ENCODE data around the gene AGAP4.
"Not testable (repeated sequence)": the region's sequence is repeated elsewhere in the genome, so short reads cannot be mapped to it uniquely, and the experiment has no call there.

Gene AGAP4

GRCh38 chr10:45790694-45791426 is 56.4 kb downstream of the AGAP4 start:
- FAIRE-seq, result not testable (repeated sequence)

DNA sequence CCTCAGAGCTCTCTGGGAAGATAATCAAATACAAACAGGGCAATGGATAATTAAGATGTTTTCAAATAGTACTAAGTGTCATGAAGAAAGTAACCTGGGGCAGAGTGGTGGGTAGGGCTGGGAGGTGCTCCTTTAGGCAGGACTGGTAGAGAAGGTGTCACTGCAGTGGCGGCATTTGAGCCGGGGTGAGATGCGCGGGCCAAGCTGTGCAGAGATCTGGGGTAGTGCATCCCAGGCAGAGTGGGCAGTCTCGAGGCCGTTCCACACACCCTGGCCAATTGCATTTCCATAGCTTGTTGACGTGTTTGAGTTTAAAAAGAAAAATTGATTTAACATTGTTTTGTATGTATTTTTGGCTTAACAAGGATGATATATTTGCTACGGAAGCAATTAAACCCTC is 57.3 kb downstream of the AGAP4 start:
- FAIRE-seq, result not testable (repeated sequence)

DNA sequence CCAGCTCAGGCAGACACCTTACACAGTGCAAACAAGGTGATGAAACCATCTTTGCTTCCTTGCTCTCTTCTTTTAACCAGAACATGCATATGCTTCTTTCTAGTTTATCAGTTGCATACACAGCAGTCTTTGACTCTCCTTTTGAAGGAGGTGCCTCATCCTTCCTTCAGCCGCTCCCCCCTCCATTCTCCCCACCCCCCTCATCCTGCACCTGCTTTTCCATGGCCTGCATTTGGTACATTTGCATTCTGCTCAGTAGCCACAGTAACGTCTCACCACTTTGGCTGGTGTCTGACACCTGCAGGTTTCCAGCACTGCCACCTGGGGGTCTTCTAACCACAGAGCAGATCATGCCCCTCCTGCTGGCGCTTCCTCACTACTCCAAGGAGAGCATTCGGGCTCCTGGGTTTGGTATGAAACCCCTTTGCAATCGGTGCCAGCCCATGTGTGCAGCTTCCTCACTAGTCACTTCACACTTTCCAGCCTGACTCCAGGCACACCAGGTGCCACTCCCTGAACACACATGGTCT is 60.0 kb downstream of the AGAP4 start:
- not testable (repeated sequence) for FAIRE-seq

- FAIRE-seq, result not testable (repeated sequence)
Measured at GRCh38 chr10:45786217-45786616, 61.1 kb downstream of the AGAP4 start.
